GM23248 (cell line): ENCODE data around the gene FASTKD2. TPM values are rescaled to one million over a fixed set of nuclear protein-coding genes. Genes with fewer than 3 reads are reported as not detected.

Experiments
- DNase-seq: peaks from one replicate; pipeline ENCODE4 v3.0.0-alpha.2; 2015
- H2AFZ ChIP-seq: fragments of 200-600 bp; sonication (generic); 2 replicates; pipeline ENCODE4 v1.6.1; 2016; ENCODE audit warnings: antibody characterized with exemption
- H3F3A ChIP-seq: fragments of 200-600 bp; sonication (generic); 2 replicates; pipeline ENCODE4 v1.6.1; 2016; ENCODE audit warnings: mild to moderate bottlenecking, antibody characterized with exemption, mixed run types; ENCODE audit not compliant: insufficient read depth
- H3K27ac ChIP-seq: fragments of 200-600 bp; sonication (generic); 2 replicates; pipeline ENCODE4 v1.5.1; 2016; ENCODE audit warnings: mild to moderate bottlenecking
- H3K27me3 ChIP-seq: fragments of 200-600 bp; sonication (generic); replicated peaks from 2 replicates; pipeline ENCODE4 v1.6.1; 2016; ENCODE audit warnings: mild to moderate bottlenecking; ENCODE audit not compliant: insufficient read depth
- H3K36me3 ChIP-seq: fragments of 200-600 bp; sonication (generic); 2 replicates; pipeline ENCODE4 v1.6.1; 2016; ENCODE audit warnings: low read depth, mild to moderate bottlenecking
- H3K4me1 ChIP-seq: fragments of 200-600 bp; sonication (generic); 2 replicates; pipeline ENCODE4 v1.6.1; 2016; ENCODE audit warnings: mild to moderate bottlenecking; ENCODE audit not compliant: insufficient read depth
- H3K4me2 ChIP-seq: fragments of 200-600 bp; sonication (generic); one replicate; pipeline ENCODE4 v1.6.1; 2016; ENCODE audit warnings: mild to moderate bottlenecking; ENCODE audit not compliant: unreplicated experiment
- H3K4me3 ChIP-seq: fragments of 200-600 bp; sonication (generic); 2 replicates; pipeline ENCODE4 v1.5.1; 2016; ENCODE audit warnings: mild to moderate bottlenecking
- H3K79me2 ChIP-seq: fragments of 200-600 bp; sonication (generic); 2 replicates; pipeline ENCODE4 v1.6.1; 2016; ENCODE audit warnings: mild to moderate bottlenecking; ENCODE audit not compliant: insufficient read depth
- H3K9ac ChIP-seq: fragments of 200-600 bp; sonication (generic); 2 replicates; pipeline ENCODE4 v1.6.1; 2016; ENCODE audit warnings: mild to moderate bottlenecking
- H3K9me2 ChIP-seq: fragments of 200-600 bp; sonication (generic); 2 replicates; pipeline ENCODE4 v1.6.1; 2016; ENCODE audit warnings: mixed run types, mild to moderate bottlenecking, moderate library complexity; ENCODE audit not compliant: insufficient read depth
- H3K9me3 ChIP-seq: fragments of 200-600 bp; sonication (generic); one replicate; pipeline ENCODE4 v1.6.1; 2017; ENCODE audit warnings: low read depth
- H4K20me1 ChIP-seq: fragments of 200-600 bp; sonication (generic); 2 replicates; pipeline ENCODE4 v1.6.0; 2016; ENCODE audit not compliant: insufficient read depth
- EZH2 ChIP-seq: fragments of 200-600 bp; sonication (generic); IDR thresholded peaks from 2 replicates; pipeline ENCODE4 v1.6.1; 2018; ENCODE audit warnings: antibody characterized with exemption, mild to moderate bottlenecking; ENCODE audit not compliant: insufficient read depth, poor library complexity, severe bottlenecking
- EZH2phosphoT487 ChIP-seq: fragments of 200-600 bp; sonication (generic); IDR thresholded peaks from 2 replicates; pipeline ENCODE4 v1.6.1; 2018; ENCODE audit warnings: antibody characterized with exemption, moderate library complexity, mild to moderate bottlenecking, low read depth; ENCODE audit not compliant: insufficient read depth
- WGBS, 2 experiments: methylation state at CpG; one replicate each; pipeline ENCODE4 v1.1.6; 2015 to 2017; ENCODE audit warnings: low lambda C conversion rate in 2 of 2, low coverage in 1 of 2; ENCODE audit errors: missing lambda C conversion rate in 2 of 2; 5-methylcytosine and 5-hydroxymethylcytosine counted together
- in situ Hi-C: fragments of 300-500 bp; cut with MboI; formaldehyde crosslinking; loops from 2 replicates; pipeline ENCODE4 v1.15.0; 2020
- polyA plus RNA-seq: library from polyadenylated mRNA; unstranded; fragments of >200 nt; fragmentation: Nextera tagmentation; extraction: Ambion mirVana; gene quantifications from 2 replicates; pipeline ENCODE4 v1.2.1, GENCODE V29; 2016
- total RNA-seq: library from RNA; depleted of rRNA; stranded (reverse); fragments of >200 nt; shearing (Covaris generic); gene quantifications from 2 replicates; pipeline ENCODE4 v1.2.3, GENCODE V29; 2014

Gene FASTKD2
- total and polyA plus RNA-seq, 2 experiments from 2014 or later, result 27.2 to 29.3 TPM

- 92 to 98% methylated on average over 2 of the region's 2 CpGs for WGBS, 2 experiments
- in situ Hi-C loops, result no loop called here
Observed at GRCh38 chr2:206783718-206784117, 18.3 kb downstream of the FASTKD2 start.

GRCh38 chr2:206784559-206785353 lies 19.4 kb downstream of the FASTKD2 start:
- no peak overlapping the region for H2AFZ ChIP-seq
- TF ChIP-seq EZH2phosphoT487, result no peak
- no peak for TF ChIP-seq EZH2
- no peak overlapping the region for H3K27ac ChIP-seq
- H4K20me1 ChIP-seq, result peaks cover 13% of the 10 kb centered on the region; the same call in 1 of the 2 replicates
- 96 to 97% methylated on average over 7 of the region's 7 CpGs for WGBS, 2 experiments
- no peaks in the 10 kb centered on the region for H3K9me3 ChIP-seq
- H3K36me3 ChIP-seq, result peaks cover 59% of the 10 kb centered on the region
- H3K4me2 ChIP-seq, result no peak overlapping the region
- no peak overlapping the region for H3K4me3 ChIP-seq
- no peak for DNase-seq
- in situ Hi-C loops, result no loop called here
- no peaks in the 10 kb centered on the region for H3K27me3 ChIP-seq
- no peaks in the 10 kb centered on the region for H3K9me2 ChIP-seq
- H3K9ac ChIP-seq, result no peak overlapping the region
- H3K4me1 ChIP-seq, result no peaks in the 10 kb centered on the region
- peaks cover 13% of the 10 kb centered on the region; the same call in 1 of the 2 replicates for H3F3A ChIP-seq
- H3K79me2 ChIP-seq, result peaks cover 57% of the 10 kb centered on the region

More at GRCh38 chr2:206783718-206784117, 18.3 kb downstream of the FASTKD2 start:
- no peak overlapping the region for H2AFZ ChIP-seq
- no peaks in the 10 kb centered on the region for H3K9me3 ChIP-seq
- no peak overlapping the region for H3K27ac ChIP-seq
- no peaks in the 10 kb centered on the region for H3K4me1 ChIP-seq
- DNase-seq, result peak; percentile 50
- peaks cover 67% of the 10 kb centered on the region for H3K79me2 ChIP-seq
- H3K4me2 ChIP-seq, result no peak overlapping the region
- H3K9me2 ChIP-seq, result no peaks in the 10 kb centered on the region
- H4K20me1 ChIP-seq, result peaks cover 13% of the 10 kb centered on the region; the same call in 1 of the 2 replicates
- H3F3A ChIP-seq, result peaks cover 19% of the 10 kb centered on the region; the same call in 1 of the 2 replicates
- no peaks in the 10 kb centered on the region for H3K27me3 ChIP-seq
- no peak overlapping the region for H3K9ac ChIP-seq
- H3K4me3 ChIP-seq, result no peak overlapping the region
- TF ChIP-seq EZH2 (no peak), EZH2phosphoT487 (no peak)
- H3K36me3 ChIP-seq, result peaks cover 58% of the 10 kb centered on the region

DNA sequence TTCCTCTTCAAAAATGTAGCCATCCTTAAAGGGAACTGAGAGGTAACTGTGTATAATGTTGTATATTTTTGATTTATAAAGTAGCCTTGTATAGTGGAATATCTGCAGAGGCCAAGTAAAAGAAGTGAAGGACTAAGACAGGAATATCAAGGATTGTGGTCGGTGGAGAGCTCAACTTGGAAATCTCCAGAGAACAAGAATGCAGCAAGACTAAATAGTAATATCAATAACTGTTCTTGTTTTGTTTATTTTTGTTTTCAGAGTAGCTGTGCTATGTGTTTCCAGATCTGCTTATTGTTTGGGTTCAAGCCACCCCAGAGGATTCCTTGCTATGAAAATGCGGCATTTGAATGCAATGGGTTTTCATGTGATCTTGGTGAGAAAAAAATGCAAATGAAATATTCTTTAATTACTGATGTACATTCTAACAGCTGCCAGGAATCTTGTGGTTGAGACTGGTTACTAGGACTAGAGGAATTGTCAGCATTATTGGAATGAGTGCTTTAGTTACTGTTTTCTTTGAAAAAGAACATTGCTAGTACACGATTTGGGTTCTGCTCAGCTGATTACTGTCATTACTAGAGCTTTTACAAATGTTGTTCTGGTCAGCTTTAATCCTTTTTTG lies 25.0 kb downstream of the FASTKD2 start:
- Histone ChIP-seq H3K4me3 (no peak overlapping the region), H4K20me1 (no peaks in the 10 kb centered on the region), H3F3A (no peaks in the 10 kb centered on the region), H3K9me3 (no peaks in the 10 kb centered on the region), H3K9me2 (no peaks in the 10 kb centered on the region), H3K79me2 (0 out of 2 replicates have a peak, but pooled peaks cover 8% of the 10 kb centered on the region), H3K36me3 (peaks cover 45% of the 10 kb centered on the region), H2AFZ (no peak overlapping the region), H3K4me1 (peaks cover 14% of the 10 kb centered on the region), H3K27me3 (no peaks in the 10 kb centered on the region), H3K9ac (peak overlapping the region; percentile 20; the same call in 1 of the 2 replicates), H3K4me2 (no peak overlapping the region), H3K27ac (peak overlapping the region; percentile 48)
- WGBS, 2 experiments, result 46 to 52% methylated on average over 3 of the region's 3 CpGs
- in situ Hi-C loops, result no loop called here
- DNase-seq, result peak; percentile 43
- TF ChIP-seq EZH2, result no peak
- no peak for TF ChIP-seq EZH2phosphoT487

DNA sequence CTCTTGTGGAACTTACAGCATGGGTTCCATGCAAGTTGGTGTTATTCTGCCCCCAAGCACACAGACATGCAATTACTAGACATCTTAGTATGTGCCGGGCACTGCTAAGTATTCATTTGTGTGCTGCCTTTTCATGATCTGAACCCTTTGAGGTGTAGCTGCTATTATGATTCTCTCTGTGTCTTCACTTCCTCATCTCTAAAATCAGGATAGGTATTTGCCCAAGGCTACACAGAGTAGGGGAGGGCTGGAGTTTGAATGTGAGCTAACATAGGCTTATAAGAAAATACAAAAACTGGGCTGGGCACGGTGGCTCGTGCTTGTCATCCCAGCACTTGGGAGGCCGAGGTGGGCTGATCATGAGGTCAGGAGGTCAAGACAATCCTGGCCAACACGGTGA lies 27.2 kb downstream of the FASTKD2 start:
- Histone ChIP-seq H3K36me3 (peaks cover 33% of the 10 kb centered on the region), H2AFZ (no peak overlapping the region), H3K27ac (no peak overlapping the region), H4K20me1 (no peaks in the 10 kb centered on the region), H3K4me1 (peaks cover 14% of the 10 kb centered on the region), H3F3A (no peaks in the 10 kb centered on the region), H3K9me3 (no peaks in the 10 kb centered on the region), H3K79me2 (no peaks in the 10 kb centered on the region), H3K9ac (no peak overlapping the region), H3K4me2 (no peak overlapping the region), H3K4me3 (no peak overlapping the region), H3K9me2 (no peaks in the 10 kb centered on the region), H3K27me3 (no peaks in the 10 kb centered on the region)
- DNase-seq, result no peak
- in situ Hi-C loops, result no loop called here
- 88 to 92% methylated on average over 5 of the region's 5 CpGs for WGBS, 2 experiments
- no peak for TF ChIP-seq EZH2phosphoT487
- TF ChIP-seq EZH2, result no peak
